Smooth muscle cell (in vitro differentiated cells): ENCODE measurements around the gene CGN. TPM values are rescaled to one million over a fixed set of nuclear protein-coding genes. Genes with fewer than 3 reads are reported as not detected.
A peak's percentile ranks its signal among the peaks of the same experiment; 100 is the strongest.

ENCODE experiments used
- DNase-seq: peaks from one replicate; lab custom pipeline; 2025; ENCODE audit not compliant: unreplicated experiment; lab: John Stamatoyannopoulos, UW
- H2AFZ ChIP-seq: fragments of 200-600 bp; sonication (generic); 2 replicates; pipeline ENCODE4 v1.6.0; 2016; ENCODE audit warnings: antibody characterized with exemption, low read depth, mild to moderate bottlenecking
- H3F3A ChIP-seq: fragments of 200-600 bp; sonication (generic); 2 replicates; pipeline ENCODE4 v1.6.0; 2017; ENCODE audit warnings: antibody characterized with exemption, low read depth
- H3K27ac ChIP-seq: fragments of 200-600 bp; sonication (generic); 2 replicates; pipeline ENCODE4 v1.5.1; 2016; ENCODE audit warnings: low read depth, mild to moderate bottlenecking
- H3K27me3 ChIP-seq: fragments of 200-600 bp; sonication (generic); 2 replicates; pipeline ENCODE4 v1.6.1; 2016; ENCODE audit warnings: low read depth, mild to moderate bottlenecking
- H3K36me3 ChIP-seq: fragments of 200-600 bp; sonication (generic); 2 replicates; pipeline ENCODE4 v1.5.1; 2016; ENCODE audit warnings: low read depth
- H3K4me1 ChIP-seq: fragments of 200-600 bp; sonication (generic); 2 replicates; pipeline ENCODE4 v1.5.1; 2016; ENCODE audit warnings: low read depth
- H3K4me2 ChIP-seq: fragments of 200-600 bp; sonication (generic); 2 replicates; pipeline ENCODE4 v1.6.0; 2016; ENCODE audit warnings: mild to moderate bottlenecking
- H3K4me3 ChIP-seq: fragments of 200-600 bp; sonication (generic); 2 replicates; pipeline ENCODE4 v1.5.1; 2016; ENCODE audit warnings: mild to moderate bottlenecking
- H3K79me2 ChIP-seq: fragments of 200-600 bp; sonication (generic); 2 replicates; pipeline ENCODE4 v1.6.0; 2016; ENCODE audit warnings: low read depth, mild to moderate bottlenecking
- H3K9ac ChIP-seq: fragments of 200-600 bp; sonication (generic); 2 replicates; pipeline ENCODE4 v1.6.0; 2016; ENCODE audit warnings: low read depth
- H3K9me3 ChIP-seq: fragments of 200-600 bp; sonication (generic); replicated peaks from 2 replicates; pipeline ENCODE4 v1.5.1; 2016; ENCODE audit warnings: low read depth
- H4K20me1 ChIP-seq: fragments of 200-600 bp; sonication (generic); 2 replicates; pipeline ENCODE4 v1.6.0; 2016; ENCODE audit warnings: low read depth
- WGBS: methylation state at CpG from one replicate; pipeline ENCODE4 v1.1.7; 2016; ENCODE audit warnings: low lambda C conversion rate; 5-methylcytosine and 5-hydroxymethylcytosine counted together
- polyA plus RNA-seq: library from polyadenylated mRNA; unstranded; fragments of >200 nt; fragmentation: Nextera tagmentation; extraction: Ambion mirVana; gene quantifications from 2 replicates; pipeline ENCODE4 v1.2.1, GENCODE V29; 2016
- total RNA-seq: library from RNA; depleted of rRNA; stranded (reverse); fragments of >200 nt; gene quantifications from 2 replicates; pipeline ENCODE4 v1.2.3, GENCODE V29; 2014
- TF ChIP-seq, protein P1 (sequence below): fragments of 200-600 bp; sonication (generic); IDR thresholded peaks from 2 replicates; pipeline ENCODE4 v1.5.1; 2017; ENCODE audit warnings: borderline replicate concordance, mild to moderate bottlenecking, antibody characterized with exemption; ENCODE audit not compliant: insufficient read depth, poor library complexity, severe bottlenecking

The CGN gene
- total and polyA plus RNA-seq, 2 experiments from 2014 or later = 0.70 to 17.0 TPM

DNA sequence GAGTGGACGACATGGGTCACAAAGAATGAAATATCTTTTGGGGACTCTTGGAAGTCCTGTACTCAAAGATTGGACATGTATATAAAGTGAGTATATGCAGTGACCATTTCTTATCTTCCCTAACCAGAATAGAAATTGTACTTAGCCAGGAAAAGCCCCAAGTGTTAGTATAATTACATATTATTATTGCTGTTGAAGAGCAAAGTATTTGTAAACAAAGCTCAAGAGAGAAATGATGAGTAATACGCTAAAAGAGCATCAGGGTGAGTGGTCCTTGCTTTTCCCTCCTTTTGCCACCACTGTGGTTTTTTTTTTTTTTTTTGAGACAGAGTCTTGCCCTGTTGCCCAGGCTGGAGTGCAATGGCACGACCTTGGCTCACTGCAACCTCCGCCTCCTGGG is 6.4 kb upstream of the CGN start:
- TF ChIP-seq, protein P1, sequence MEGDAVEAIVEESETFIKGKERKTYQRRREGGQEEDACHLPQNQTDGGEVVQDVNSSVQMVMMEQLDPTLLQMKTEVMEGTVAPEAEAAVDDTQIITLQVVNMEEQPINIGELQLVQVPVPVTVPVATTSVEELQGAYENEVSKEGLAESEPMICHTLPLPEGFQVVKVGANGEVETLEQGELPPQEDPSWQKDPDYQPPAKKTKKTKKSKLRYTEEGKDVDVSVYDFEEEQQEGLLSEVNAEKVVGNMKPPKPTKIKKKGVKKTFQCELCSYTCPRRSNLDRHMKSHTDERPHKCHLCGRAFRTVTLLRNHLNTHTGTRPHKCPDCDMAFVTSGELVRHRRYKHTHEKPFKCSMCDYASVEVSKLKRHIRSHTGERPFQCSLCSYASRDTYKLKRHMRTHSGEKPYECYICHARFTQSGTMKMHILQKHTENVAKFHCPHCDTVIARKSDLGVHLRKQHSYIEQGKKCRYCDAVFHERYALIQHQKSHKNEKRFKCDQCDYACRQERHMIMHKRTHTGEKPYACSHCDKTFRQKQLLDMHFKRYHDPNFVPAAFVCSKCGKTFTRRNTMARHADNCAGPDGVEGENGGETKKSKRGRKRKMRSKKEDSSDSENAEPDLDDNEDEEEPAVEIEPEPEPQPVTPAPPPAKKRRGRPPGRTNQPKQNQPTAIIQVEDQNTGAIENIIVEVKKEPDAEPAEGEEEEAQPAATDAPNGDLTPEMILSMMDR = no peak
- WGBS = 85% methylated on average over 4 of the region's 4 CpGs

DNA sequence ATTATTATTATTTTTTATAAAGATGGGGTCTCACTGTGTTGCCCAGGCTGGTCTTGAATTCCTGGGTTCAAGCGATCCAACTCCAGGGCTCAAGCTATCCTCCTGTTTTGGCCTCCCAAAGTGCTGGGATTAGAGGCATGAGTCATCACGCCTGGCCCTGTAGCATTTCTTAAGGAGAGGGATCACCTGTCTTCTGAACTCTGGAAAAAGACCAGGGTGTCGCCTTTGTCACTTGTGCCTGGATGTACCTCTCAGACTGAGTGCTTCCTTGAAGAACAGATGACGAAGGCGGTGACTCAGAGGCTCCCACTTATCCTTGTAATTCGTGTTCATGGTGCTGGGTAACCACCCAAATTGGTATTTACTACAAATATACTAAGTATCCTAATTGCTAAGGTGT is 2.4 kb upstream of the CGN start:
- 61% methylated on average over 6 of the region's 6 CpGs for WGBS
- no peak overlapping the region for H2AFZ ChIP-seq

More for the DNA sequence above, 6.4 kb upstream of the CGN start:
- no peak for DNase-seq
- Histone ChIP-seq H3F3A (no peaks in the 10 kb centered on the region), H3K9me3 (no peaks in the 10 kb centered on the region), H2AFZ (no peak overlapping the region), H3K27ac (no peak overlapping the region), H3K4me1 (no peaks in the 10 kb centered on the region), H3K36me3 (no peaks in the 10 kb centered on the region), H3K4me3 (no peak overlapping the region), H3K4me2 (no peak overlapping the region), H3K9ac (no peak overlapping the region), H3K27me3 (no peaks in the 10 kb centered on the region), H3K79me2 (no peaks in the 10 kb centered on the region), H4K20me1 (no peaks in the 10 kb centered on the region)

DNA sequence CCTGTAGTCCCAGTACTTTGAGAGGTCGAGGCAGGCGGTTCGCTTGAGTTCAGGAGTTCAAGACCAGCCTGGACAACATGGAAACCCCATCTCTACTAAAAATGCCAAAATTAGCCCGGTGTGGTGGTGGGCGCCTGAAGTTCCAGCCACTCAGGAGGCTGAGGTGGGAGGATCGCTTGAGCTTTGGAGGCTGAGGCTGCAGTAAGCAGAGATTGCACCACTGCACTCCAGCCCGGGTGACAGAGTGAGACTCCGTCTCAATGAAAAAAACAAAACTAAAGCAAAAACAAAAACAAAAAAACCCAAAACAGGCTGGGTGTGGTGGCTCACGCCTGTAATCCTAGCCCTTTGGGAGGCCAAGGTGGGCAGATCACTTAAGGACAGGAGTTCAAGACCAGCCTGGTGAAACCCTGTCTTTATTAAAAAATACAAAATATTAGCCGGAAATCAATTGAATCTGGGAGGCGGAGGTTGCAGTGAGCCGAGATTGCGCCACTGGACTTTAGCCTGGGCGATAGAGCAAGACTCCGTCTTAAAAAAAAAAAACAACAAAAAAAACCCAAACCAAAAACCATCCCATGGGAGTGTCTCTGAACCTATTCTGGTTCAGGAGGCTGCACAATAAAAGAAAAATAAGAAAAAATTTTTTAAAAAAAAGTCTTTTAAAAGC is 1.7 kb upstream of the CGN start:
- TF ChIP-seq, protein P1 = no peak
- DNase-seq = no peak
- Histone ChIP-seq H3K4me1 (peaks cover 29% of the 10 kb centered on the region), H3F3A (peaks cover 4% of the 10 kb centered on the region), H2AFZ (no peak overlapping the region), H3K36me3 (no peaks in the 10 kb centered on the region), H3K27ac (no peak overlapping the region), H3K4me2 (no peak overlapping the region), H4K20me1 (no peaks in the 10 kb centered on the region), H3K79me2 (no peaks in the 10 kb centered on the region), H3K9me3 (no peaks in the 10 kb centered on the region), H3K4me3 (no peak overlapping the region), H3K9ac (no peak overlapping the region), H3K27me3 (peaks cover 5% of the 10 kb centered on the region)
- 95% methylated on average over 15 of the region's 15 CpGs for WGBS

More for the DNA sequence above, 2.4 kb upstream of the CGN start:
- Histone ChIP-seq H3F3A (peaks cover 4% of the 10 kb centered on the region), H3K27me3 (peaks cover 5% of the 10 kb centered on the region), H3K4me1 (peaks cover 27% of the 10 kb centered on the region), H3K79me2 (no peaks in the 10 kb centered on the region), H3K27ac (no peak overlapping the region), H4K20me1 (no peaks in the 10 kb centered on the region), H3K9me3 (no peaks in the 10 kb centered on the region), H3K36me3 (no peaks in the 10 kb centered on the region), H3K9ac (no peak overlapping the region), H3K4me2 (no peak overlapping the region), H3K4me3 (no peak overlapping the region)
- TF ChIP-seq, protein P1 = no peak
- no peak for DNase-seq

DNA sequence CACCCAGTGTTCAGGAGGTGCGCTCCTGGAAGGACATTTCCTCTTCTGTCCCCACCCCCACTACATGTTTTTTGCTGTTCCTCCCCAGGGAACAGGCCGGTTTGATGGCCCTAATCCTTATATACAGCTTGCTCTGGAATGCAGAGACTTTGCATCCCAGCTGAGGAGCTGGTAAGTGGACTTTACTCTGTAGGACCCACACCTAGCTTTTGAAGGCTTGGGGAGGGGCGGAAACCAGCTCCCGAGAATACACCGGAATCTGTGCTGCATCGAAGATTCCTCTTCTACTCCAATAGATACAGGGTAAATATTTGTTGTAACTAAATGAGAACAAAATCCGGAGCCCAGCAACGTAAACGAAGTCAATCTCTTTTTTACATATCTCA is 1.2 kb upstream of the CGN start:
- TF ChIP-seq, protein P1 = no peak
- Histone ChIP-seq H4K20me1 (no peaks in the 10 kb centered on the region), H3K79me2 (no peaks in the 10 kb centered on the region), H3K9ac (no peak overlapping the region), H3K27me3 (peaks cover 5% of the 10 kb centered on the region), H3K4me1 (peaks cover 29% of the 10 kb centered on the region), H3K9me3 (no peaks in the 10 kb centered on the region), H3K4me2 (peak overlapping the region; percentile 89), H3K4me3 (peak overlapping the region; percentile 62), H3F3A (peaks cover 4% of the 10 kb centered on the region), H3K27ac (no peak overlapping the region), H2AFZ (peak overlapping the region; percentile 14), H3K36me3 (no peaks in the 10 kb centered on the region)
- no peak for DNase-seq
- WGBS = 20% methylated on average over 9 of the region's 9 CpGs
